H1 (cell line): Measurements from ENCODE around the gene H2BW1. TPM values are rescaled to one million over a fixed set of nuclear protein-coding genes. Genes with fewer than 3 reads are reported as not detected.
"Not testable (repeated sequence)": the region's sequence is repeated elsewhere in the genome, so short reads cannot be mapped to it uniquely, and the experiment has no call there.

Source experiments
- CTCF ChIA-PET: fragments of 300-600 bp; sonication (Branson Sonifier 250); formaldehyde crosslinking; loops from one replicate; lab custom pipeline; 2021; ENCODE audit not compliant: partially characterized antibody; lab: Charles Lee
- POLR2A ChIA-PET: fragments of 300-600 bp; sonication (Branson Sonifier 250); formaldehyde crosslinking; loops from one replicate; lab custom pipeline; 2021; ENCODE audit warnings: inconsistent platforms; ENCODE audit not compliant: partially characterized antibody; lab: Charles Lee
- DNase-seq, 2 experiments: peaks; one replicate each; pipeline versions ENCODE4 v3.0.0 to v3.0.0-alpha.2; 2010 to 2022; ENCODE audit warnings: low spot score in 2 of 2, low read depth in 1 of 2, mixed read lengths in 1 of 2
- FAIRE-seq: peaks from 2 replicates; lab custom pipeline; 2011; peaks lifted over from hg19 to GRCh38; lab: Jason Lieb, UNC
- H2AFZ ChIP-seq: 2 replicates; pipeline ENCODE4 v1.8.1; 2012; ENCODE audit warnings: low read length, inconsistent platforms
- H2AK5ac ChIP-seq: 2 replicates; pipeline ENCODE4 v1.6.1; 2013; ENCODE audit warnings: low read depth, low read length
- H2BK120ac ChIP-seq: replicated peaks from 2 replicates; pipeline ENCODE3; 2013; ENCODE audit warnings: low read depth, low read length, inconsistent platforms
- H2BK12ac ChIP-seq: 2 replicates; pipeline ENCODE4 v1.6.1; 2013; ENCODE audit warnings: low read depth, low read length
- H2BK15ac ChIP-seq: 2 replicates; pipeline ENCODE4 v1.6.1; 2013; ENCODE audit warnings: low read length
- H2BK20ac ChIP-seq: 2 replicates; pipeline ENCODE4 v1.6.1; 2013; ENCODE audit warnings: low read length
- H2BK5ac ChIP-seq: 2 replicates; pipeline ENCODE4 v1.6.1; 2013; ENCODE audit warnings: low read depth, low read length
- H3K14ac ChIP-seq: 2 replicates; pipeline ENCODE4 v1.6.1; 2013; ENCODE audit warnings: inconsistent platforms; ENCODE audit not compliant: insufficient read length
- H3K18ac ChIP-seq: 2 replicates; pipeline ENCODE4 v1.6.1; 2013; ENCODE audit warnings: low read length; ENCODE audit errors: extremely low read depth
- H3K23ac ChIP-seq: 2 replicates; pipeline ENCODE4 v1.6.1; 2013; ENCODE audit warnings: inconsistent platforms; ENCODE audit not compliant: insufficient read length
- H3K23me2 ChIP-seq: 2 replicates; pipeline ENCODE4 v1.6.1; 2013; ENCODE audit warnings: low read depth, low read length
- H3K27ac ChIP-seq: 2 replicates; pipeline ENCODE4 v1.6.1; 2011; ENCODE audit warnings: low read depth, low read length, inconsistent platforms
- H3K27me3 ChIP-seq, 4 experiments: replicated peaks in 1 of 4; 1 replicate in 1 of 4; 2 replicates in 3 of 4; pipeline versions ENCODE4 v1.6.1 to v1.8.1; 2011 to 2013; ENCODE audit warnings: low read length in 3 of 4, mild to moderate bottlenecking in 3 of 4, inconsistent platforms in 2 of 4, mixed read lengths in 2 of 4, moderate library complexity in 1 of 4; ENCODE audit not compliant: control insufficient read depth in 3 of 4, insufficient read depth in 3 of 4; ENCODE audit errors: extremely low read depth in 1 of 4
- H3K36me3 ChIP-seq, 4 experiments: 2 replicates each; pipeline versions ENCODE4 v1.6.1 to v1.8.1; 2011 to 2013; ENCODE audit warnings: mild to moderate bottlenecking in 4 of 4, low read length in 3 of 4, moderate library complexity in 2 of 4, control low read depth in 1 of 4, inconsistent platforms in 1 of 4; ENCODE audit not compliant: insufficient read depth in 4 of 4, control insufficient read depth in 2 of 4
- H3K4ac ChIP-seq: replicated peaks from 2 replicates; pipeline ENCODE3; 2013; ENCODE audit warnings: low read length, low read depth, mixed read lengths, inconsistent platforms; ENCODE audit not compliant: insufficient read length
- H3K4me1 ChIP-seq, 4 experiments: replicated peaks in 1 of 4; 1 replicate in 1 of 4; 2 replicates in 3 of 4; pipeline versions ENCODE4 v1.6.1 to v1.8.1; 2011 to 2013; ENCODE audit warnings: low read length in 3 of 4, inconsistent platforms in 2 of 4, mixed read lengths in 1 of 4; ENCODE audit not compliant: insufficient read depth in 4 of 4, control insufficient read depth in 3 of 4
- H3K4me2 ChIP-seq, 2 experiments: 2 replicates each; pipeline versions ENCODE4 v1.6.1 to v1.8.1; 2011 to 2013; ENCODE audit warnings: low read depth in 2 of 2, low read length in 2 of 2, control low read depth in 1 of 2, inconsistent platforms in 1 of 2, mild to moderate bottlenecking in 1 of 2; ENCODE audit not compliant: insufficient read depth in 1 of 2
- H3K4me3 ChIP-seq, 4 experiments: fragments of 200-600, 300-600 bp in 1 of 4; sonication (generic), shearing (Covaris generic), sonication (Bioruptor Twin) in 1 of 4; 2 replicates each; pipeline versions ENCODE4 v1.5.1 to v1.8.1; 2011 to 2016; ENCODE audit warnings: low read length in 4 of 4, low read depth in 3 of 4, control low read depth in 2 of 4, inconsistent platforms in 2 of 4, mild to moderate bottlenecking in 2 of 4, mixed read lengths in 1 of 4, moderate library complexity in 1 of 4; ENCODE audit not compliant: insufficient read depth in 2 of 4; ENCODE audit errors: extremely low read depth in 1 of 4
- H3K56ac ChIP-seq: replicated peaks from 2 replicates; pipeline ENCODE3; 2013; ENCODE audit warnings: low read depth, mild to moderate bottlenecking, mixed read lengths, low read length, inconsistent platforms; ENCODE audit not compliant: insufficient read length
- H3K79me1 ChIP-seq: 2 replicates; pipeline ENCODE4 v1.6.1; 2013; ENCODE audit warnings: low read depth, low read length, control low read depth
- H3K79me2 ChIP-seq, 2 experiments: 2 replicates each; pipeline versions ENCODE4 v1.6.1 to v1.8.1; 2012 to 2013; ENCODE audit warnings: low read length in 2 of 2, mild to moderate bottlenecking in 2 of 2, inconsistent platforms in 1 of 2; ENCODE audit not compliant: insufficient read depth in 2 of 2, control insufficient read depth in 1 of 2
- H3K9ac ChIP-seq, 4 experiments: replicated peaks in 1 of 4; 1 replicate in 1 of 4; 2 replicates in 3 of 4; pipeline versions ENCODE4 v1.6.1 to v1.8.1; 2011 to 2013; ENCODE audit warnings: low read depth in 3 of 4, low read length in 3 of 4, control low read depth in 2 of 4, mild to moderate bottlenecking in 2 of 4, moderate library complexity in 2 of 4, inconsistent platforms in 1 of 4; ENCODE audit errors: extremely low read depth in 1 of 4
- H3K9me3 ChIP-seq, 2 experiments: 2 replicates each; pipeline versions ENCODE4 v1.6.1 to v1.8.1; 2012 to 2013; ENCODE audit warnings: mild to moderate bottlenecking in 2 of 2, moderate library complexity in 2 of 2, control low read depth in 1 of 2, inconsistent platforms in 1 of 2, low read depth in 1 of 2, low read length in 1 of 2, mixed read lengths in 1 of 2; ENCODE audit not compliant: insufficient read depth in 2 of 2
- H4K20me1 ChIP-seq, 2 experiments: replicated peaks in 1 of 2; 2 replicates each; pipeline versions ENCODE3 to v1.8.1; 2011 to 2013; ENCODE audit warnings: inconsistent platforms in 2 of 2, low read length in 2 of 2, mild to moderate bottlenecking in 1 of 2; ENCODE audit not compliant: insufficient read depth in 2 of 2, control insufficient read depth in 1 of 2
- H4K5ac ChIP-seq: 2 replicates; pipeline ENCODE4 v1.6.1; 2013; ENCODE audit warnings: low read length, low read depth, mixed read lengths, inconsistent platforms; ENCODE audit not compliant: insufficient read length
- H4K8ac ChIP-seq: 2 replicates; pipeline ENCODE4 v1.8.0; 2013; ENCODE audit warnings: mild to moderate bottlenecking, moderate library complexity, low read length, inconsistent platforms; ENCODE audit not compliant: insufficient read depth; ENCODE audit errors: extremely low read depth
- H4K91ac ChIP-seq: replicated peaks from 2 replicates; pipeline ENCODE3; 2013; ENCODE audit warnings: low read length, mixed read lengths, inconsistent platforms; ENCODE audit not compliant: insufficient read length
- FOSL1 ChIP-seq: IDR thresholded peaks from 2 replicates; pipeline ENCODE4 v1.6.1; 2011; ENCODE audit warnings: mild to moderate bottlenecking, low read depth, low read length, moderate library complexity; ENCODE audit not compliant: insufficient read depth
- WGBS, 2 experiments: shearing (Covaris generic) in 1 of 2; methylation state at CpG; one replicate each; pipeline versions ENCODE4 v1.1.6 to v1.1.7; 2013 to 2015; ENCODE audit warnings: low lambda C conversion rate in 2 of 2, mixed read lengths in 2 of 2, inconsistent platforms in 1 of 2, low coverage in 1 of 2, missing lambda C conversion rate in 1 of 2; ENCODE audit not compliant: insufficient replicate concordance in 2 of 2, insufficient coverage in 1 of 2, insufficient read length in 1 of 2; ENCODE audit errors: extremely low coverage in 1 of 2, missing lambda C conversion rate in 1 of 2; 5-methylcytosine and 5-hydroxymethylcytosine counted together
- polyA plus RNA-seq, 7 experiments: library from polyadenylated mRNA; depleted of rRNA in 3 of 7; stranded (reverse) in 5 of 7; unstranded in 2 of 7; fragments of >200 nt in 5 of 7; fragments of 200-250 nt in 2 of 7; gene quantifications; 1 replicate in 5 of 7; 2 replicates in 1 of 7; 4 replicates in 1 of 7; pipeline versions ENCODE4 v1.2.1 to v1.2.3, GENCODE V29; 2011 to 2013; ENCODE audit warnings: missing spikeins in 2 of 7, mixed read lengths in 2 of 7
- total RNA-seq: library from RNA; stranded (reverse); fragmentation: NEBNext Ultra II Directional; extraction: Animal tissue kit (Norgen Biotek cat#: 25700); gene quantifications from 2 replicates; pipeline ENCODE4 v1.2.1, GENCODE V29; 2021

H2BW1 gene
- total and polyA plus RNA-seq, 2 of the 8 experiments (the other 6 are each of a cell fraction or from before 2014, with no cell fraction given) = not detected

DNA sequence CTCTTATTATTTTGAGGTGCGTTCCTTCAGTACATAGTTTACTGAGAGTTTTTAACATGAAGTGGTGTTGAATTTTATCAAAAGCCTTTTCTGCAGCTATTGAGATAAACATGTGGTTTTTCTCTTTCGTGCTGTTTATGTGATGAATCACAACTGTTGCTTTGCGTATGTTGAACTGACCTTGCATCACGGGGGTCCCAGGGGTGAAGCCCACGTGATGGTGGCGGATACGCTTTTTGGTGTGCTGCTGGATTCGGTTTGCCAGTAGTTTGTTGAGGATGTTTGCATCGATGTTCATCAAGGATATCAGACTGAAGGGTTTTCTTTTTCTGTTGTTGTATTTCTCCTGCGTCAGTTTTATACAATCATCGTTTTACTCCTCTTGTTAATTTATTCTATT, 4.6 kb upstream of the H2BW1 start:
- Histone ChIP-seq H4K20me1 (no peaks in the 10 kb centered on the region), H3K23me2 (no peaks in the 10 kb centered on the region), H3K14ac (no peak overlapping the region), H3K27me3 (no peaks in the 10 kb centered on the region), H3K56ac (no peak overlapping the region), H3K36me3 (no peaks in the 10 kb centered on the region), H2BK15ac (no peak overlapping the region), H2BK20ac (no peak overlapping the region), H2AFZ (no peak overlapping the region), H3K4me3 (no peak overlapping the region), H3K4ac (no peak overlapping the region), H3K79me2 (no peaks in the 10 kb centered on the region), H4K91ac (no peak overlapping the region), H3K79me1 (no peaks in the 10 kb centered on the region), H2BK120ac (no peak overlapping the region), H3K18ac (no peak overlapping the region), H3K4me1 (no peaks in the 10 kb centered on the region), H3K9ac (no peak overlapping the region), H4K8ac (no peak overlapping the region), H3K23ac (no peak overlapping the region), H3K27ac (no peak overlapping the region), H3K4me2 (no peak overlapping the region), H2AK5ac (no peak overlapping the region), H2BK12ac (no peak overlapping the region), H3K9me3 (no peaks in the 10 kb centered on the region), H2BK5ac (no peak overlapping the region), H4K5ac (no peak overlapping the region)
- FAIRE-seq (no peak), DNase-seq (no peak)
- ChIA-PET CTCF (no interaction called here), POLR2A (no interaction called here)
- no peak for TF ChIP-seq FOSL1
- WGBS, 2 experiments = 83% methylated on average over 7 of the region's 11 CpGs; no CpG with 5 or more reads in 1 of the 2 experiments

DNA sequence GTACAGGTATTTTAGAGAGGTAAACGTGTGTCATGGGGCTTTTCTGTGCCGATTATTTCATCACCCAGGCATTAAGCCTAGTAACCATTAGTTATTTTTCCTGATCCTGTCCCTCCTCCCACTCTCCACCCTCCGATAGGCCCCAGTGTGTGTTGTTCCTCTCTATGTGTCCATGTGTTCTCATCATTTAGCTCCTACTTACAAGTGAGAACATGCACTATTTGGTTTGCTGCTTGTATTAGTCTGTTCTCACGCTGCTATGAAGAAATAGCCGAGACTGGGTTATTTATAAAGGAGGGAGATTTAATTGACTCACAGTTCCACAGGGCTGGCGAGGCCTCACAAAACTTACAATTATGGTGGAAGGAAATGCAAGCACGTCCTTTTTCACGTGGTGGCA, 2.1 kb upstream of the H2BW1 start:
- WGBS, 2 experiments = 86% methylated on average over 6 of the region's 8 CpGs; no CpG with 5 or more reads in 1 of the 2 experiments
- POLR2A ChIA-PET, H3K9ac ChIP-seq, H3K4me3 ChIP-seq, H3K9me3 ChIP-seq, FAIRE-seq, H3K79me1 ChIP-seq, H3K27me3 ChIP-seq, H2BK20ac ChIP-seq, H3K23ac ChIP-seq, DNase-seq, H2BK15ac ChIP-seq, H3K14ac ChIP-seq, H3K23me2 ChIP-seq, H3K79me2 ChIP-seq, H2BK5ac ChIP-seq, H4K91ac ChIP-seq, H3K56ac ChIP-seq, H3K4me2 ChIP-seq, H2BK120ac ChIP-seq, H2AK5ac ChIP-seq, H4K5ac ChIP-seq, H4K8ac ChIP-seq, H3K36me3 ChIP-seq, H3K4ac ChIP-seq, H4K20me1 ChIP-seq, H3K18ac ChIP-seq, H2AFZ ChIP-seq, H3K27ac ChIP-seq, H2BK12ac ChIP-seq, CTCF ChIA-PET, H3K4me1 ChIP-seq: not testable (repeated sequence)
